Sigmoid colon (tissue), 4 donors: ENCODE measurements around the gene SHC3.

Experiments
- EP300 ChIP-seq, 4 donors: sonication (generic); formaldehyde crosslinking; IDR thresholded peaks; one replicate each; pipeline ENCODE4 v1.6.1; 2017; ENCODE audit warnings: antibody characterized with exemption in 4 of 4
- TF ChIP-seq, protein P1 (sequence below), 4 experiments: fragments of 450-650 bp in 3 of 4; fragments of 200-600 bp in 1 of 4; IDR thresholded peaks; one replicate each; pipeline ENCODE4 v1.5.1; 2016 to 2019; ENCODE audit warnings: antibody characterized with exemption in 4 of 4, mild to moderate bottlenecking in 3 of 4, moderate library complexity in 2 of 4

DNA sequence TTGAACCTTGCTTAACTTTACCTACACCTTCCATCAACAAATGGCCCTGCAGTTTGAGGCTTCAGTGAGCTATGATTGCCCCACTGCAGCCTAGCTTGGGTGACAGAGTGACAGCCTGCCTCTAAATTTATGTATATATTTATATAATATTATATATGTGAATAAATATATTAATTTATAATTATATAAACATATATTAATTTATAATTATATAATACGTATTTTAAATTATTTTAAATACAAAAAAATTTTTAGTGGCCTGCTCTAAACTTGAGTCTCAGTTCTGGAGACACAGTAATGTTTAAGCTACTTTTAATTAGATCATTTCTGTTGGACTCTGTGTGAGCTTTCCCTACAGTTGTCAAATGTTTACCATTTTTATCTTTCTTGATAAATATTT, 9.3 kb upstream of the SHC3 start:
- TF ChIP-seq, protein P1, sequence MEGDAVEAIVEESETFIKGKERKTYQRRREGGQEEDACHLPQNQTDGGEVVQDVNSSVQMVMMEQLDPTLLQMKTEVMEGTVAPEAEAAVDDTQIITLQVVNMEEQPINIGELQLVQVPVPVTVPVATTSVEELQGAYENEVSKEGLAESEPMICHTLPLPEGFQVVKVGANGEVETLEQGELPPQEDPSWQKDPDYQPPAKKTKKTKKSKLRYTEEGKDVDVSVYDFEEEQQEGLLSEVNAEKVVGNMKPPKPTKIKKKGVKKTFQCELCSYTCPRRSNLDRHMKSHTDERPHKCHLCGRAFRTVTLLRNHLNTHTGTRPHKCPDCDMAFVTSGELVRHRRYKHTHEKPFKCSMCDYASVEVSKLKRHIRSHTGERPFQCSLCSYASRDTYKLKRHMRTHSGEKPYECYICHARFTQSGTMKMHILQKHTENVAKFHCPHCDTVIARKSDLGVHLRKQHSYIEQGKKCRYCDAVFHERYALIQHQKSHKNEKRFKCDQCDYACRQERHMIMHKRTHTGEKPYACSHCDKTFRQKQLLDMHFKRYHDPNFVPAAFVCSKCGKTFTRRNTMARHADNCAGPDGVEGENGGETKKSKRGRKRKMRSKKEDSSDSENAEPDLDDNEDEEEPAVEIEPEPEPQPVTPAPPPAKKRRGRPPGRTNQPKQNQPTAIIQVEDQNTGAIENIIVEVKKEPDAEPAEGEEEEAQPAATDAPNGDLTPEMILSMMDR (IDR thresholded peaks at IDR 0.05), result no peak
- TF ChIP-seq EP300 (IDR thresholded peaks at IDR 0.05), result no peak
